Suprapubic skin (tissue), 4 donors: ENCODE data around the gene HEYL.

Experiments
- CTCF ChIP-seq, 2 donors: fragments of 200-600 bp in 1 of 2; fragments of 450-650 bp in 1 of 2; sonication (generic) in 1 of 2; IDR thresholded peaks; one replicate each; pipeline ENCODE4 v1.5.1; 2016 to 2019; ENCODE audit warnings: antibody characterized with exemption in 2 of 2, mild to moderate bottlenecking in 1 of 2, moderate library complexity in 1 of 2
- POLR2A ChIP-seq, 2 donors: fragments of 450-650 bp; IDR thresholded peaks; one replicate each; pipeline ENCODE4 v1.6.1; 2017; ENCODE audit warnings: antibody characterized with exemption in 2 of 2, mild to moderate bottlenecking in 2 of 2, moderate library complexity in 2 of 2
- POLR2AphosphoS5 ChIP-seq, 3 donors: sonication (generic); formaldehyde crosslinking; IDR thresholded peaks; one replicate each; pipeline ENCODE4 v1.6.1; 2017; ENCODE audit warnings: antibody characterized with exemption in 3 of 3

- TF ChIP-seq POLR2A (IDR thresholded peaks at IDR 0.05) (no peak), CTCF (IDR thresholded peaks at IDR 0.05) (no peak), POLR2AphosphoS5 (IDR thresholded peaks at IDR 0.05) (no peak)
Measured at GRCh38 chr1:39679821-39680220, 40.4 kb upstream of the HEYL start.
